ENCODE data around the gene RUNDC3A.

Gene RUNDC3A

DNA sequence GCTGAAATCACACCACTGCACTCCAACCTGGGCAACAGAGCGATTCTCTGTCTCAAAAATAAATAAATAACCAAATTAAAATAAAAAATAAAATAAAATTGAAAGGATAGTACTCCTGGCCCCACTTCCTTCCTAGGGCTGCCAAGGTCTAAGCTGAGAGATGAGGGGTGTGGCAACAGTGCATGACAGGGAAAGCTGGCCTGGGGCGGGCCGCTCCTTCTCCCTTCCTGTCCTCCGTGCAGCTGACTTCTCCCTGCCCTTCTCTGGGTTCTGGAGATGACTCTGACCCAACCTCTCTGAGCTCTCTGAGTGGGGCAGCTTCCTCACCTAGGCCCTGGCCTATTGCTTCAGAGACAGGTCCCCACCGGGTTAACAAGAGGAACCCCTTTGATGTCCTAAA, 25.0 kb downstream of the RUNDC3A start:
- no peak for TF ChIP-seq USF1 (IDR thresholded peaks at IDR 0.05)
- TF ChIP-seq TCF12 (IDR thresholded peaks at IDR 0.05; ENCODE audit: low read depth) = no peak
- TF ChIP-seq CEBPB (IDR thresholded peaks at IDR 0.05) = no peak
- no peak for TF ChIP-seq YY1 (IDR thresholded peaks at IDR 0.05; ENCODE audit: low read depth)
- TF ChIP-seq, protein P1, sequence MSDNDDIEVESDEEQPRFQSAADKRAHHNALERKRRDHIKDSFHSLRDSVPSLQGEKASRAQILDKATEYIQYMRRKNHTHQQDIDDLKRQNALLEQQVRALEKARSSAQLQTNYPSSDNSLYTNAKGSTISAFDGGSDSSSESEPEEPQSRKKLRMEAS (IDR thresholded peaks at IDR 0.05) = no peak
- TF ChIP-seq, protein P2, sequence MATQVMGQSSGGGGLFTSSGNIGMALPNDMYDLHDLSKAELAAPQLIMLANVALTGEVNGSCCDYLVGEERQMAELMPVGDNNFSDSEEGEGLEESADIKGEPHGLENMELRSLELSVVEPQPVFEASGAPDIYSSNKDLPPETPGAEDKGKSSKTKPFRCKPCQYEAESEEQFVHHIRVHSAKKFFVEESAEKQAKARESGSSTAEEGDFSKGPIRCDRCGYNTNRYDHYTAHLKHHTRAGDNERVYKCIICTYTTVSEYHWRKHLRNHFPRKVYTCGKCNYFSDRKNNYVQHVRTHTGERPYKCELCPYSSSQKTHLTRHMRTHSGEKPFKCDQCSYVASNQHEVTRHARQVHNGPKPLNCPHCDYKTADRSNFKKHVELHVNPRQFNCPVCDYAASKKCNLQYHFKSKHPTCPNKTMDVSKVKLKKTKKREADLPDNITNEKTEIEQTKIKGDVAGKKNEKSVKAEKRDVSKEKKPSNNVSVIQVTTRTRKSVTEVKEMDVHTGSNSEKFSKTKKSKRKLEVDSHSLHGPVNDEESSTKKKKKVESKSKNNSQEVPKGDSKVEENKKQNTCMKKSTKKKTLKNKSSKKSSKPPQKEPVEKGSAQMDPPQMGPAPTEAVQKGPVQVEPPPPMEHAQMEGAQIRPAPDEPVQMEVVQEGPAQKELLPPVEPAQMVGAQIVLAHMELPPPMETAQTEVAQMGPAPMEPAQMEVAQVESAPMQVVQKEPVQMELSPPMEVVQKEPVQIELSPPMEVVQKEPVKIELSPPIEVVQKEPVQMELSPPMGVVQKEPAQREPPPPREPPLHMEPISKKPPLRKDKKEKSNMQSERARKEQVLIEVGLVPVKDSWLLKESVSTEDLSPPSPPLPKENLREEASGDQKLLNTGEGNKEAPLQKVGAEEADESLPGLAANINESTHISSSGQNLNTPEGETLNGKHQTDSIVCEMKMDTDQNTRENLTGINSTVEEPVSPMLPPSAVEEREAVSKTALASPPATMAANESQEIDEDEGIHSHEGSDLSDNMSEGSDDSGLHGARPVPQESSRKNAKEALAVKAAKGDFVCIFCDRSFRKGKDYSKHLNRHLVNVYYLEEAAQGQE (IDR thresholded peaks at IDR 0.05; ENCODE audit: low read depth) = no peak
- TF ChIP-seq TAF1 (IDR thresholded peaks at IDR 0.05; ENCODE audit: low read depth) = no peak
- TF ChIP-seq TEAD4 (IDR thresholded peaks at IDR 0.05) = no peak
- no peak for TF ChIP-seq RAD21 (IDR thresholded peaks at IDR 0.05; ENCODE audit: low read depth)
- no peak for TF ChIP-seq CREB1 (IDR thresholded peaks at IDR 0.05; ENCODE audit: low read depth)
- no peak for TF ChIP-seq FOXM1 (IDR thresholded peaks at IDR 0.05; ENCODE audit: borderline replicate concordance, low read depth)
- TF ChIP-seq NFIC (IDR thresholded peaks at IDR 0.05) = no peak
- TF ChIP-seq ZBTB7A (IDR thresholded peaks at IDR 0.05; ENCODE audit: low read depth) = no peak
- no peak for TF ChIP-seq EP300 (IDR thresholded peaks at IDR 0.05; ENCODE audit: borderline replicate concordance)
- no peak for TF ChIP-seq EGR1 (IDR thresholded peaks at IDR 0.05)

DNA sequence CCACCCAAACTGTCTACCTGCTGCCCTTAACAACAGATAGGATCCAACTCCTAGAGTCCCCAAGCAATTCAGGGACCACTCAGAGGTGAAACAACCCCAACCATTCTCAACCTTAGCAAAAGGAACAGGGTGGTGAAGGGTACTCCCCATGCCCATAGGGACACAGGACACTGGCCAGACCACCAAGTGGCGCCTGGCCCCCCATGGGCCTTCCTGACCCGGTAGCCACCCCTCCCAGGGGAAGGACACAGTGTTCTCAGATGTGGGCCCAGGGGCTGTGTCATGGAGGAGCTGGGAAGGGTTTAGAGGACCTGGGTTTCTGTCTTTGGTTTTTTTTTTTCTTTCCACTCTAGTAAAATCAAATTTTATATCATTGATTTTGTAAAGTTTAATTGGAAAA, 25.9 kb downstream of the RUNDC3A start:
- no peak for TF ChIP-seq TEAD4 (IDR thresholded peaks at IDR 0.05)
- TF ChIP-seq CEBPB (IDR thresholded peaks at IDR 0.05) = no peak
- TF ChIP-seq YY1 (IDR thresholded peaks at IDR 0.05; ENCODE audit: low read depth) = no peak
- TF ChIP-seq USF1 (IDR thresholded peaks at IDR 0.05) = no peak
- TF ChIP-seq, protein P1 (IDR thresholded peaks at IDR 0.05) = no peak
- TF ChIP-seq ZBTB7A (IDR thresholded peaks at IDR 0.05; ENCODE audit: low read depth) = no peak
- no peak for TF ChIP-seq EGR1 (IDR thresholded peaks at IDR 0.05)
- TF ChIP-seq CREB1 (IDR thresholded peaks at IDR 0.05; ENCODE audit: low read depth) = no peak
- no peak for TF ChIP-seq FOXM1 (IDR thresholded peaks at IDR 0.05; ENCODE audit: borderline replicate concordance, low read depth)
- no peak for TF ChIP-seq NFIC (IDR thresholded peaks at IDR 0.05)
- no peak for TF ChIP-seq TAF1 (IDR thresholded peaks at IDR 0.05; ENCODE audit: low read depth)
- no peak for TF ChIP-seq EP300 (IDR thresholded peaks at IDR 0.05; ENCODE audit: borderline replicate concordance)
- TF ChIP-seq RAD21 (IDR thresholded peaks at IDR 0.05; ENCODE audit: low read depth) = no peak
- TF ChIP-seq, protein P2 (IDR thresholded peaks at IDR 0.05; ENCODE audit: low read depth) = no peak
- TF ChIP-seq TCF12 (IDR thresholded peaks at IDR 0.05; ENCODE audit: low read depth) = no peak

DNA sequence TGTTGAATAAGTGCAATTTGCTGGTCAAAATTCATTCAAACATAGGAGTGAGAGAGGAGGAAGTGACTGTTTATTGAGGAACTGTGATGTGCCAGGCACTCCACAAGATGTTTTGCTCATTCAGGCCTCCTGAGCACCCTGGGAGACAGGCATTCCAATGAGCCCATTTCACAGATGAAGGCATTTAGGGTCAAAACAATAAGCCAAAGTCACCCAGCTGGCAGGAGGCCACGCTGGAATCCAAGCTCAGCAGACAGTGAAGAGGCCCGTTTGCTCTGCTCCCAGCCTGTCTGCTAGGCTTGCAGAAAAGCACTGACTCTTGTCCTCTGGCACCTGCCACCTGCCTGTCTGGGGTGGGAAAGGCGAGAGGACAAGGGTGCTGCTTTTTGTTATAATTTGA, 26.3 kb downstream of the RUNDC3A start:
- TF ChIP-seq EP300 (IDR thresholded peaks at IDR 0.05; ENCODE audit: borderline replicate concordance) (no peak), ZBTB7A (IDR thresholded peaks at IDR 0.05; ENCODE audit: low read depth) (no peak), NFIC (IDR thresholded peaks at IDR 0.05) (peak; percentile 19; the same call in 1 of the 2 replicates), CREB1 (IDR thresholded peaks at IDR 0.05; ENCODE audit: low read depth) (no peak)

GRCh38 chr17:44335564-44335963, 27.2 kb downstream of the RUNDC3A start:
- TF ChIP-seq NFIC (IDR thresholded peaks at IDR 0.05) = no peak
- no peak for TF ChIP-seq ZBTB7A (IDR thresholded peaks at IDR 0.05; ENCODE audit: low read depth)
- no peak for TF ChIP-seq TAF1 (IDR thresholded peaks at IDR 0.05; ENCODE audit: low read depth)
- no peak for TF ChIP-seq USF1 (IDR thresholded peaks at IDR 0.05)
- TF ChIP-seq, protein P2 (IDR thresholded peaks at IDR 0.05; ENCODE audit: low read depth) = no peak
- no peak for TF ChIP-seq YY1 (IDR thresholded peaks at IDR 0.05; ENCODE audit: low read depth)
- TF ChIP-seq TCF12 (IDR thresholded peaks at IDR 0.05; ENCODE audit: low read depth) = no peak
- TF ChIP-seq TEAD4 (IDR thresholded peaks at IDR 0.05) = no peak
- TF ChIP-seq CEBPB (IDR thresholded peaks at IDR 0.05) = no peak
- TF ChIP-seq EP300 (IDR thresholded peaks at IDR 0.05; ENCODE audit: borderline replicate concordance) = no peak
- TF ChIP-seq, protein P1 (IDR thresholded peaks at IDR 0.05) = no peak
- no peak for TF ChIP-seq CREB1 (IDR thresholded peaks at IDR 0.05; ENCODE audit: low read depth)
- TF ChIP-seq RAD21 (IDR thresholded peaks at IDR 0.05; ENCODE audit: low read depth) = no peak
- no peak for TF ChIP-seq EGR1 (IDR thresholded peaks at IDR 0.05)
- TF ChIP-seq FOXM1 (IDR thresholded peaks at IDR 0.05; ENCODE audit: borderline replicate concordance, low read depth) = no peak

Data from Ishikawa (cell line).